SU-DHL-6 (cell line): ENCODE data around the gene FBXL3.

Source experiments
- H2AFZ ChIP-seq: fragments of 200-600 bp; sonication (generic); 2 replicates; pipeline ENCODE4 v1.6.1; 2014; ENCODE audit warnings: low read depth, mild to moderate bottlenecking, moderate library complexity, mixed read lengths, antibody characterized with exemption, low read length; ENCODE audit not compliant: severe bottlenecking
- H3F3A ChIP-seq: fragments of 200-600 bp; shearing (Covaris generic); 2 replicates; pipeline ENCODE4 v1.6.0; 2016; ENCODE audit warnings: antibody characterized with exemption, mild to moderate bottlenecking; ENCODE audit not compliant: insufficient read depth
- H3K27ac ChIP-seq: fragments of 200-600 bp; sonication (generic); 2 replicates; pipeline ENCODE4 v1.5.1; 2016; ENCODE audit warnings: low read depth, mild to moderate bottlenecking, low read length, moderate library complexity, mixed read lengths
- H3K27me3 ChIP-seq: fragments of 200-600 bp; sonication (generic), shearing (Covaris generic); 2 replicates; pipeline ENCODE4 v1.6.0; 2014; ENCODE audit warnings: mild to moderate bottlenecking, low read length
- H3K36me3 ChIP-seq: fragments of 200-600 bp; sonication (generic); 2 replicates; pipeline ENCODE4 v1.6.1; 2014; ENCODE audit warnings: mild to moderate bottlenecking, low read length, mixed read lengths
- H3K4me2 ChIP-seq: fragments of 300-600, 200-600 bp; shearing (Covaris generic), sonication (generic); 2 replicates; pipeline ENCODE4 v1.6.0; 2014; ENCODE audit warnings: low read length, low read depth, mild to moderate bottlenecking; ENCODE audit not compliant: poor library complexity, severe bottlenecking
- H3K4me3 ChIP-seq: fragments of 200-600 bp; sonication (generic); 2 replicates; pipeline ENCODE4 v1.5.1; 2014; ENCODE audit warnings: antibody characterized with exemption, low read length, mild to moderate bottlenecking, mixed read lengths; ENCODE audit not compliant: insufficient read depth, poor library complexity, severe bottlenecking
- H3K79me2 ChIP-seq: fragments of 200-600 bp; sonication (generic); 2 replicates; pipeline ENCODE4 v1.6.1; 2014; ENCODE audit warnings: mild to moderate bottlenecking, low read length, moderate library complexity; ENCODE audit not compliant: insufficient read depth
- H3K9ac ChIP-seq: fragments of 200-600 bp; sonication (generic); 2 replicates; pipeline ENCODE4 v1.7.0; 2014; ENCODE audit warnings: mild to moderate bottlenecking, low read length
- H3K9me2 ChIP-seq: fragments of 200-600 bp; sonication (generic); replicated peaks from 2 replicates; pipeline ENCODE4 v1.6.1; 2014; ENCODE audit warnings: low read length; ENCODE audit not compliant: insufficient read depth
- H3K9me3 ChIP-seq: fragments of 200-600 bp; sonication (generic); 2 replicates; pipeline ENCODE4 v1.6.1; 2014; ENCODE audit warnings: low read length, mixed read lengths; ENCODE audit not compliant: insufficient read depth
- H4K20me1 ChIP-seq: fragments of 200-600 bp; sonication (generic); 2 replicates; pipeline ENCODE4 v1.6.1; 2014; ENCODE audit warnings: low read depth, mild to moderate bottlenecking, antibody characterized with exemption, low read length, moderate library complexity, mixed read lengths
- EZH2phosphoT487 ChIP-seq: fragments of 200-600 bp; sonication (generic), shearing (Covaris generic); conservative IDR thresholded peaks from 2 replicates; pipeline ENCODE4 v1.6.1; 2018; ENCODE audit warnings: mild to moderate bottlenecking, antibody characterized with exemption, low read length, moderate library complexity, mixed read lengths
- TF ChIP-seq, protein P1 (sequence below): fragments of 200-600 bp; sonication (generic); IDR thresholded peaks from one replicate; pipeline ENCODE4 v1.5.1; 2017; ENCODE audit warnings: antibody characterized with exemption, mild to moderate bottlenecking, low read length, moderate library complexity; ENCODE audit not compliant: insufficient read depth, poor library complexity, severe bottlenecking

The FBXL3 gene

DNA sequence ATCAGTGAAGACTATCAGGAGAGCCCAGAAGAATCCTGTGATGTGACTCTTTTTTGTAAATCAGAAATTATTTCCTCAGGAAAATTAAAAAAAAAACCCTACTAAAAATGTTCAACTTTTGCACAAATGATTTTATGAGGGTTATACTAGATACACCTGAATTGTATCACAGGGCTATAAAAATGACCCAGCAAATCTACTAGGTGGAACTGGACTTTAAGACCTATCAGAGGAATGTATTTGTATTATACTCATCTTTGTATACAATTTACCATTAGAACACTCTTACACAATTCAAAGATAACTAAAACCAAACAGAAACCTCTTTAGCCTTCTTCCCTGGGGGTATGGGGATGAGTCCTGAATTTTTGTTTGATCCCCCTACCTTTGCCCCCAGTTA lies 7.2 kb downstream of the FBXL3 start:
- H3K9ac ChIP-seq, result no peak overlapping the region
- H3K9me3 ChIP-seq, result no peaks in the 10 kb centered on the region
- peaks cover 21% of the 10 kb centered on the region for H4K20me1 ChIP-seq
- H3K4me2 ChIP-seq, result no peak overlapping the region
- H3K79me2 ChIP-seq, result peaks cover 92% of the 10 kb centered on the region
- H3K27me3 ChIP-seq, result no peaks in the 10 kb centered on the region
- no peaks in the 10 kb centered on the region for H3K9me2 ChIP-seq
- H3K4me3 ChIP-seq, result no peak overlapping the region
- TF ChIP-seq, protein P1, sequence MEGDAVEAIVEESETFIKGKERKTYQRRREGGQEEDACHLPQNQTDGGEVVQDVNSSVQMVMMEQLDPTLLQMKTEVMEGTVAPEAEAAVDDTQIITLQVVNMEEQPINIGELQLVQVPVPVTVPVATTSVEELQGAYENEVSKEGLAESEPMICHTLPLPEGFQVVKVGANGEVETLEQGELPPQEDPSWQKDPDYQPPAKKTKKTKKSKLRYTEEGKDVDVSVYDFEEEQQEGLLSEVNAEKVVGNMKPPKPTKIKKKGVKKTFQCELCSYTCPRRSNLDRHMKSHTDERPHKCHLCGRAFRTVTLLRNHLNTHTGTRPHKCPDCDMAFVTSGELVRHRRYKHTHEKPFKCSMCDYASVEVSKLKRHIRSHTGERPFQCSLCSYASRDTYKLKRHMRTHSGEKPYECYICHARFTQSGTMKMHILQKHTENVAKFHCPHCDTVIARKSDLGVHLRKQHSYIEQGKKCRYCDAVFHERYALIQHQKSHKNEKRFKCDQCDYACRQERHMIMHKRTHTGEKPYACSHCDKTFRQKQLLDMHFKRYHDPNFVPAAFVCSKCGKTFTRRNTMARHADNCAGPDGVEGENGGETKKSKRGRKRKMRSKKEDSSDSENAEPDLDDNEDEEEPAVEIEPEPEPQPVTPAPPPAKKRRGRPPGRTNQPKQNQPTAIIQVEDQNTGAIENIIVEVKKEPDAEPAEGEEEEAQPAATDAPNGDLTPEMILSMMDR, result no peak
- TF ChIP-seq EZH2phosphoT487, result no peak
- H3K36me3 ChIP-seq, result peaks cover 46% of the 10 kb centered on the region
- H3F3A ChIP-seq, result peaks cover 28% of the 10 kb centered on the region
- no peak overlapping the region for H3K27ac ChIP-seq
- no peak overlapping the region for H2AFZ ChIP-seq

- no peaks in the 10 kb centered on the region for H3K27me3 ChIP-seq
- no peak for TF ChIP-seq EZH2phosphoT487
- TF ChIP-seq, protein P1, result peak; percentile 26
- no peak overlapping the region for H2AFZ ChIP-seq
- no peak overlapping the region for H3K4me2 ChIP-seq
- no peak overlapping the region for H3K9ac ChIP-seq
- peaks cover 78% of the 10 kb centered on the region for H3K79me2 ChIP-seq
- H3K4me3 ChIP-seq, result no peak overlapping the region
- H4K20me1 ChIP-seq, result peaks cover 5% of the 10 kb centered on the region; the same call in 1 of the 2 replicates
- peaks cover 59% of the 10 kb centered on the region for H3K36me3 ChIP-seq
- no peaks in the 10 kb centered on the region for H3K9me2 ChIP-seq
- no peak overlapping the region for H3K27ac ChIP-seq
- no peaks in the 10 kb centered on the region for H3K9me3 ChIP-seq
- H3F3A ChIP-seq, result peaks cover 28% of the 10 kb centered on the region
Measured at GRCh38 chr13:77016888-77017623, 9.9 kb downstream of the FBXL3 start.

GRCh38 chr13:77016251-77016812 lies 10.6 kb downstream of the FBXL3 start:
- H3K27me3 ChIP-seq, result no peaks in the 10 kb centered on the region
- H3K79me2 ChIP-seq, result peaks cover 71% of the 10 kb centered on the region
- TF ChIP-seq EZH2phosphoT487, result no peak
- TF ChIP-seq, protein P1, result no peak
- no peak overlapping the region for H3K4me3 ChIP-seq
- no peak overlapping the region for H3K9ac ChIP-seq
- H2AFZ ChIP-seq, result no peak overlapping the region
- peaks cover 28% of the 10 kb centered on the region for H3F3A ChIP-seq
- H3K4me2 ChIP-seq, result no peak overlapping the region
- H3K27ac ChIP-seq, result no peak overlapping the region
- no peaks in the 10 kb centered on the region for H3K9me2 ChIP-seq
- peaks cover 65% of the 10 kb centered on the region for H3K36me3 ChIP-seq
- H4K20me1 ChIP-seq, result peaks cover 5% of the 10 kb centered on the region; the same call in 1 of the 2 replicates
- no peaks in the 10 kb centered on the region for H3K9me3 ChIP-seq
